Measurements from ENCODE around the gene NOL3. TPM values are rescaled to one million over a fixed set of nuclear protein-coding genes. Genes with fewer than 3 reads are reported as not detected.

NOL3 gene
- total RNA-seq, 1 experiment from 2014 or later, result 5.6 TPM

GRCh38 chr16:67142342-67142741, 28.0 kb upstream of the NOL3 start:
- no peaks in the 10 kb centered on the region for H3K23me2 ChIP-seq (ENCODE audit: insufficient read length, low read depth, low read length, poor library complexity, severe bottlenecking)
- DNase-seq, result no peak
- H3K4me1 Mint-ChIP-seq, result no peaks in the 10 kb centered on the region
- H3K4me3 Mint-ChIP-seq, result no peak overlapping the region
- H3K27me3 ChIP-seq (ENCODE audit: insufficient read depth, low read length), result no peaks in the 10 kb centered on the region
- H3K18ac ChIP-seq (ENCODE audit: insufficient read length, low read depth, low read length), result no peak overlapping the region
- no peaks in the 10 kb centered on the region for H3K9me3 ChIP-seq (ENCODE audit: control insufficient read depth, low read depth, low read length)
- H3K4me2 ChIP-seq (ENCODE audit: insufficient read depth, insufficient read length, low read length), result no peak overlapping the region
- H2AK5ac ChIP-seq (ENCODE audit: insufficient read length, low read length), result no peak overlapping the region
- no peaks in the 10 kb centered on the region for H3K27me3 Mint-ChIP-seq (ENCODE audit: low read depth)
- no peak overlapping the region for H2BK12ac ChIP-seq (ENCODE audit: insufficient read length, low read depth, low read length)
- H2BK120ac ChIP-seq (ENCODE audit: low read depth, low read length, poor library complexity, severe bottlenecking), result no peak overlapping the region
- no peaks in the 10 kb centered on the region for H3K79me2 ChIP-seq (ENCODE audit: insufficient read depth, low read length)
- H4K5ac ChIP-seq (ENCODE audit: insufficient read length, low read depth, low read length), result no peak overlapping the region
- no peak overlapping the region for H3K9ac ChIP-seq (ENCODE audit: extremely low read depth, insufficient read length, low read length)
- H2AFZ ChIP-seq (ENCODE audit: low read length), result no peak overlapping the region
- H3T11ph ChIP-seq (ENCODE audit: low read length), result no peak overlapping the region
- no peak overlapping the region for H2BK5ac ChIP-seq (ENCODE audit: insufficient read length, low read length)
- peaks cover 13 to 88% (median 72%) of the 10 kb centered on the region in 3 experiments for H3K36me3 Mint-ChIP-seq (ENCODE audit: insufficient read depth in 1 of 3, low read depth in 3 of 3)
- H4K20me1 ChIP-seq (ENCODE audit: control insufficient read depth, insufficient read depth, insufficient read length), result no peaks in the 10 kb centered on the region
- no peaks in the 10 kb centered on the region for H3K79me1 ChIP-seq (ENCODE audit: insufficient read depth, low read depth, low read length, poor library complexity, severe bottlenecking)
- H4K91ac ChIP-seq (ENCODE audit: insufficient read length, low read depth, low read length), result no peak overlapping the region
- H2BK15ac ChIP-seq (ENCODE audit: low read depth, low read length), result no peak overlapping the region
- WGBS (ENCODE audit: extremely low coverage, insufficient read length, low lambda C conversion rate), result no CpG with 5 or more reads among the region's 9 CpGs
- no peaks in the 10 kb centered on the region for H3K4me1 ChIP-seq (ENCODE audit: insufficient read depth, low read length)
- H3K23ac ChIP-seq (ENCODE audit: insufficient read length, low read depth, low read length), result no peak overlapping the region
- H3K4ac ChIP-seq (ENCODE audit: low read depth, low read length), result no peak overlapping the region
- no peaks in the 10 kb centered on the region for H3K9me3 Mint-ChIP-seq
- H2BK20ac ChIP-seq (ENCODE audit: low read depth, low read length, poor library complexity, severe bottlenecking), result no peak overlapping the region
- no peak overlapping the region for H3K56ac ChIP-seq (ENCODE audit: insufficient read length, low read depth, low read length)
- no peak overlapping the region for H4K8ac ChIP-seq (replicated peaks; ENCODE audit: insufficient read length, low read depth, low read length)
- H3K14ac ChIP-seq (ENCODE audit: insufficient read depth, low read length), result no peak overlapping the region
- no peak for TF ChIP-seq CTCF (conservative IDR thresholded peaks at IDR 0.05)
- H3K27ac ChIP-seq (ENCODE audit: insufficient read length, low read depth, low read length), result no peak overlapping the region
- no peak overlapping the region for H3K27ac Mint-ChIP-seq
